Esophagus squamous epithelium (tissue), 4 donors: Measurements from ENCODE around the gene WHRN.

Experiments
- POLR2A ChIP-seq, 4 donors: fragments of 450-650 bp; IDR thresholded peaks; one replicate each; pipeline ENCODE4 v1.6.1; 2017; ENCODE audit warnings: antibody characterized with exemption in 4 of 4, mild to moderate bottlenecking in 4 of 4, moderate library complexity in 3 of 4
- TF ChIP-seq, protein P1 (sequence below), 6 experiments: fragments of 450-650 bp in 4 of 6; fragments of 200-600 bp in 2 of 6; sonication (generic) in 2 of 6; IDR thresholded peaks; one replicate each; pipeline ENCODE4 v1.5.1; 2016 to 2019; ENCODE audit warnings: antibody characterized with exemption in 6 of 6, mild to moderate bottlenecking in 4 of 6, moderate library complexity in 4 of 6

DNA sequence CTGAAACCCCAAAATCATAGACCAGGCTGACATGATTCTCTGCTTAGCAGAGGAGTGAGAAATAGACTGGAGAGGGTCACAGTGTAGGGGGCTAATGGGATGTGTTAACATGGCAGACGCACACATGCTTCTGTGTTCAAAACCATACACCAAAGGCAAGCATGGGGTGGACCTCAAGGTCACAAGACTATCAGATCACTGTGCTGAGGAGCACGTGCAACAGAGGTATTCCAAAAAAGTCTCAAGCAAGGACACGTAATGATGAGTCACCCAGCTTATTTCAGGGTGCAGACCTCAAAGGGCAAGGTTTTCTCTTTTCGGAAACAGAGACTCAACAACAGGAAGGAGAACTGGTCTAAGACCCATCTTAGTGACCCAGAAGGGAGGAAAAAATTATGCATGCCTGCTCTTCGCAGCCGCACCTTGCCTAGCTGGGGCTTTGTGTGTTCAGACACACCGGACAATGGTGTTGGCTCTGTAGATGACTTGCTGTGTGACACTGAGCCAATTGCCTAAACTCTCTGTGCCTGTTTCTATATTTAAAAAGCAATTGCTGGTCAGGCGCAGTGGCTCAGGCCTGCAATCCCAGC, 20.3 kb downstream of the WHRN start:
- no peak for TF ChIP-seq POLR2A (IDR thresholded peaks at IDR 0.05)
- TF ChIP-seq, protein P1, sequence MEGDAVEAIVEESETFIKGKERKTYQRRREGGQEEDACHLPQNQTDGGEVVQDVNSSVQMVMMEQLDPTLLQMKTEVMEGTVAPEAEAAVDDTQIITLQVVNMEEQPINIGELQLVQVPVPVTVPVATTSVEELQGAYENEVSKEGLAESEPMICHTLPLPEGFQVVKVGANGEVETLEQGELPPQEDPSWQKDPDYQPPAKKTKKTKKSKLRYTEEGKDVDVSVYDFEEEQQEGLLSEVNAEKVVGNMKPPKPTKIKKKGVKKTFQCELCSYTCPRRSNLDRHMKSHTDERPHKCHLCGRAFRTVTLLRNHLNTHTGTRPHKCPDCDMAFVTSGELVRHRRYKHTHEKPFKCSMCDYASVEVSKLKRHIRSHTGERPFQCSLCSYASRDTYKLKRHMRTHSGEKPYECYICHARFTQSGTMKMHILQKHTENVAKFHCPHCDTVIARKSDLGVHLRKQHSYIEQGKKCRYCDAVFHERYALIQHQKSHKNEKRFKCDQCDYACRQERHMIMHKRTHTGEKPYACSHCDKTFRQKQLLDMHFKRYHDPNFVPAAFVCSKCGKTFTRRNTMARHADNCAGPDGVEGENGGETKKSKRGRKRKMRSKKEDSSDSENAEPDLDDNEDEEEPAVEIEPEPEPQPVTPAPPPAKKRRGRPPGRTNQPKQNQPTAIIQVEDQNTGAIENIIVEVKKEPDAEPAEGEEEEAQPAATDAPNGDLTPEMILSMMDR (IDR thresholded peaks at IDR 0.05): no peak
